GM12878 (cell line): ENCODE results near the gene MTHFS.

ENCODE experiments used
- CREB1 ChIP-seq: IDR thresholded peaks from 2 replicates; pipeline ENCODE4 v1.6.1; 2012; ENCODE audit warnings: low read depth, mild to moderate bottlenecking, inconsistent platforms
- NFIC ChIP-seq: IDR thresholded peaks from 2 replicates; pipeline ENCODE4 v1.6.1; 2012; ENCODE audit warnings: low read depth, mild to moderate bottlenecking, inconsistent platforms, low read length, moderate library complexity
- SP1 ChIP-seq: IDR thresholded peaks from one replicate; pipeline ENCODE4 v1.6.1; 2011; ENCODE audit warnings: low read depth, low read length
- SRF ChIP-seq, 2 experiments: IDR thresholded peaks; 2 replicates each; pipeline ENCODE4 v1.6.1; 2011; ENCODE audit warnings: low read depth in 2 of 2, low read length in 2 of 2, mild to moderate bottlenecking in 1 of 2, moderate library complexity in 1 of 2
- ZBED1 ChIP-seq: IDR thresholded peaks from 2 replicates; pipeline ENCODE4 v1.6.1; 2016; ENCODE audit warnings: borderline replicate concordance

- TF ChIP-seq SRF (IDR thresholded peaks at IDR 0.05; ENCODE audit: low read depth in 2 of 2, low read length in 2 of 2) (no peak), SP1 (no peak), CREB1 (no peak), ZBED1 (no peak), NFIC (no peak)
Measured at GRCh38 chr15:79930516-79930915, 33.7 kb upstream of the MTHFS start.
